Measurements from ENCODE around the gene ZP1.
A peak's percentile ranks its signal among the peaks of the same experiment; 100 is the strongest.

ZP1 gene

GRCh38 chr11:60910281-60910687, 42.9 kb downstream of the ZP1 start:
- no peak for DNase-seq (ENCODE audit: low read depth)

- no peak for DNase-seq (ENCODE audit: low read depth)
These were observed 43.5 kb downstream of the ZP1 start for GRCh38 chr11:60910711-60911380.

GRCh38 chr11:60912223-60912850, 45.0 kb downstream of the ZP1 start:
- DNase-seq (ENCODE audit: low read depth): no peak

GRCh38 chr11:60912851-60913528, 45.6 kb downstream of the ZP1 start:
- no peak for DNase-seq (ENCODE audit: low read depth)

- peak; percentile 56 for DNase-seq (ENCODE audit: low read depth)
These were observed 46.7 kb downstream of the ZP1 start, which contains the start of gene TMEM109 for GRCh38 chr11:60913793-60914632. TSS of gene TMEM109 (plus strand) at chr11:60914158. CDS start at chr11:60919694, 5,536 bp downstream.

- no peak for DNase-seq (ENCODE audit: low read depth)
These were observed 47.4 kb downstream of the ZP1 start for GRCh38 chr11:60914633-60915247.

GRCh38 chr11:60915248-60915914, 48.0 kb downstream of the ZP1 start:
- DNase-seq (ENCODE audit: low read depth): no peak

GRCh38 chr11:60916669-60917206, 49.4 kb downstream of the ZP1 start:
- no peak for DNase-seq (ENCODE audit: low read depth)

GRCh38 chr11:60917267-60917666, 49.9 kb downstream of the ZP1 start:
- no peak for DNase-seq (ENCODE audit: low read depth)

- DNase-seq (ENCODE audit: low read depth): no peak
These were observed 51.1 kb downstream of the ZP1 start for GRCh38 chr11:60918251-60918938.

- no peak for DNase-seq (ENCODE audit: low read depth)
These were observed 51.6 kb downstream of the ZP1 start for GRCh38 chr11:60918939-60919265.

- no peak for DNase-seq (ENCODE audit: low read depth)
These were observed 52.0 kb downstream of the ZP1 start for GRCh38 chr11:60919320-60919719.

GRCh38 chr11:60919956-60920355, 52.6 kb downstream of the ZP1 start:
- no peak for DNase-seq (ENCODE audit: low read depth)

- DNase-seq (ENCODE audit: low read depth): no peak
These were observed 53.9 kb downstream of the ZP1 start for GRCh38 chr11:60921259-60921658.

GRCh38 chr11:60921777-60922335, 54.5 kb downstream of the ZP1 start:
- DNase-seq (ENCODE audit: low read depth): no peak

GRCh38 chr11:60922906-60923305, 55.6 kb downstream of the ZP1 start:
- no peak for DNase-seq (ENCODE audit: low read depth)

GRCh38 chr11:60923326-60923725, 56.0 kb downstream of the ZP1 start:
- no peak for DNase-seq (ENCODE audit: low read depth)

GRCh38 chr11:60923800-60924109, 56.4 kb downstream of the ZP1 start:
- DNase-seq (ENCODE audit: low read depth): no peak

GRCh38 chr11:60924110-60924905, 57.0 kb downstream of the ZP1 start, which contains the start of gene TMEM132A:
TSS of gene TMEM132A (plus strand) at chr11:60924460. CDS start at chr11:60924634, 174 bp downstream.
- no peak for DNase-seq (ENCODE audit: low read depth)
